DND-41 (cell line): ENCODE data around the gene NME9.

Experiments
- ATAC-seq: fragments of 200-7000 bp; cut with Tn5 transposase; 3 replicates; pipeline ENCODE4 v1.9.1; 2021; ENCODE audit warnings: low read depth; ENCODE audit not compliant: insufficient read depth
- DNase-seq: peaks from one replicate; pipeline ENCODE4 v3.0.0-alpha.2; 2020
- H2AFZ ChIP-seq: 2 replicates; pipeline ENCODE4 v1.6.0; 2012; ENCODE audit warnings: low read depth, low read length
- H3K27ac ChIP-seq: 2 replicates; pipeline ENCODE4 v1.5.1; 2012; ENCODE audit warnings: low read length, inconsistent platforms
- H3K27me3 ChIP-seq: fragments of 200-600 bp; sonication (generic); 2 replicates; pipeline ENCODE4 v1.6.0; 2012; ENCODE audit warnings: low read length, mild to moderate bottlenecking, inconsistent platforms; ENCODE audit not compliant: insufficient read depth, poor library complexity
- H3K36me3 ChIP-seq: 2 replicates; pipeline ENCODE4 v1.5.1; 2012; ENCODE audit warnings: low read length, inconsistent platforms; ENCODE audit not compliant: insufficient read depth
- H3K4me1 ChIP-seq: 2 replicates; pipeline ENCODE4 v1.5.1; 2012; ENCODE audit warnings: mild to moderate bottlenecking, low read length; ENCODE audit not compliant: insufficient read depth
- H3K4me2 ChIP-seq: 2 replicates; pipeline ENCODE4 v1.6.0; 2012; ENCODE audit warnings: mild to moderate bottlenecking, moderate library complexity, low read length, inconsistent platforms; ENCODE audit not compliant: insufficient read depth
- H3K4me3 ChIP-seq, 2 experiments: fragments of 200-600 bp in 1 of 2; shearing (Covaris generic) in 1 of 2; 2 replicates each; pipeline ENCODE4 v1.5.1; 2012 to 2016; ENCODE audit warnings: inconsistent platforms in 2 of 2, low read length in 2 of 2, mild to moderate bottlenecking in 2 of 2, low read depth in 1 of 2, moderate library complexity in 1 of 2
- H3K79me2 ChIP-seq: 2 replicates; pipeline ENCODE4 v1.6.0; 2012; ENCODE audit warnings: low read length, inconsistent platforms; ENCODE audit not compliant: insufficient read depth
- H3K9ac ChIP-seq: 2 replicates; pipeline ENCODE4 v1.6.0; 2012; ENCODE audit warnings: low read depth, mild to moderate bottlenecking, inconsistent platforms, low read length, moderate library complexity
- H3K9me3 ChIP-seq: 2 replicates; pipeline ENCODE4 v1.5.1; 2012; ENCODE audit warnings: low read length, moderate library complexity, mild to moderate bottlenecking, inconsistent platforms; ENCODE audit not compliant: insufficient read depth, severe bottlenecking
- H4K20me1 ChIP-seq: 2 replicates; pipeline ENCODE4 v1.6.0; 2012; ENCODE audit warnings: low read length; ENCODE audit not compliant: insufficient read depth
- CTCF ChIP-seq: IDR thresholded peaks from 2 replicates; pipeline ENCODE4 v1.5.1; 2012; ENCODE audit warnings: borderline replicate concordance, low read length, moderate library complexity, mild to moderate bottlenecking; ENCODE audit not compliant: poor library complexity, severe bottlenecking; ENCODE audit errors: extremely low read depth
- EZH2 ChIP-seq: IDR thresholded peaks from 3 replicates; pipeline ENCODE4 v1.6.1; 2012; ENCODE audit warnings: borderline replicate concordance, low read depth, mild to moderate bottlenecking, moderate library complexity, low read length, inconsistent platforms; ENCODE audit not compliant: severe bottlenecking

Gene NME9

GRCh38 chr3:138327831-138328230, 1.8 kb downstream of the NME9 start:
- no peaks in the 10 kb centered on the region for H3K9me3 ChIP-seq
- H3K4me1 ChIP-seq: peaks cover 19% of the 10 kb centered on the region
- H3K79me2 ChIP-seq: no peaks in the 10 kb centered on the region
- no peak overlapping the region for H3K4me2 ChIP-seq
- H2AFZ ChIP-seq: no peak overlapping the region
- DNase-seq: no peak
- no peaks in the 10 kb centered on the region for H3K36me3 ChIP-seq
- TF ChIP-seq CTCF (no peak), EZH2 (no peak)
- no peak overlapping the region for H3K9ac ChIP-seq
- no peak overlapping the region for H3K27ac ChIP-seq
- no peak for ATAC-seq
- no peak overlapping the region for H3K4me3 ChIP-seq
- no peaks in the 10 kb centered on the region for H4K20me1 ChIP-seq
- peaks cover 19% of the 10 kb centered on the region for H3K27me3 ChIP-seq

GRCh38 chr3:138326866-138327595, 2.6 kb downstream of the NME9 start:
- Histone ChIP-seq H3K79me2 (no peaks in the 10 kb centered on the region), H3K9me3 (no peaks in the 10 kb centered on the region), H3K9ac (no peak overlapping the region), H3K4me1 (peaks cover 19% of the 10 kb centered on the region), H4K20me1 (no peaks in the 10 kb centered on the region), H3K27ac (no peak overlapping the region), H2AFZ (no peak overlapping the region), H3K27me3 (peaks cover 19% of the 10 kb centered on the region), H3K4me3 (no peak overlapping the region), H3K4me2 (no peak overlapping the region), H3K36me3 (no peaks in the 10 kb centered on the region)
- DNase-seq (no peak), ATAC-seq (no peak)
- no peak for TF ChIP-seq CTCF
- TF ChIP-seq EZH2: no peak

DNA sequence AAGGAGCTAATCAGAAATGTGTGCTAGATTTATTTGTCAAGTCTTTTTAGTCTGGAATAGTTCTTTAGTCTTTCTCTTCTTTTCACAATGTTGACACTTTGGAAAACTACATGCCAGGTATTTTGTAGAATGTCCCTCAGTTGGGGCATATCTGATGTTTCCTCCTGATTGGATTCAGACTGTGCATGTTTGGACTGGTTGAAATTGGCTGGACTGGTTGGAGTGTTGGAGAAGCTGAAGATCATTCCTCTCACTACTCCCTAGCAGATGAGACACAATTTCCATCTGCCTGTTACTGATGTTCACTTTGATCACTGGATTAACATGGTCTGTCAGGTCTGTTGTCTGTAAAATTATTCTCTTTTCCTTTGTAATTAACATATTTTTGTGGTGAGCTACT, 3.7 kb downstream of the NME9 start:
- no peak overlapping the region for H3K4me3 ChIP-seq
- peaks cover 19% of the 10 kb centered on the region for H3K4me1 ChIP-seq
- no peaks in the 10 kb centered on the region for H3K79me2 ChIP-seq
- no peak overlapping the region for H2AFZ ChIP-seq
- TF ChIP-seq CTCF (no peak), EZH2 (no peak)
- DNase-seq: no peak
- no peak overlapping the region for H3K27ac ChIP-seq
- no peaks in the 10 kb centered on the region for H3K9me3 ChIP-seq
- no peak overlapping the region for H3K4me2 ChIP-seq
- H3K36me3 ChIP-seq: no peaks in the 10 kb centered on the region
- no peak for ATAC-seq
- H4K20me1 ChIP-seq: no peaks in the 10 kb centered on the region
- H3K27me3 ChIP-seq: peaks cover 16% of the 10 kb centered on the region
- no peak overlapping the region for H3K9ac ChIP-seq
